GM19025 (cell line): ENCODE results near the gene ICOSLG.
A peak's percentile ranks its signal among the peaks of the same experiment; 100 is the strongest.
"Not testable (repeated sequence)": the region's sequence is repeated elsewhere in the genome, so short reads cannot be mapped to it uniquely, and the experiment has no call there.

Experiments used
- ATAC-seq: cut with Tn5 transposase; IDR thresholded peaks from one replicate; pipeline ENCODE4 v1.9.1; 2021; ENCODE audit warnings: mild to moderate bottlenecking, low read depth, moderate library complexity; ENCODE audit not compliant: unreplicated experiment

The ICOSLG gene

GRCh38 chr21:44267655-44268142, 27.0 kb upstream of the ICOSLG start:
- ATAC-seq, result no peak

GRCh38 chr21:44265734-44266270, 25.1 kb upstream of the ICOSLG start:
- ATAC-seq, result no peak

- ATAC-seq, result no peak
Observed at GRCh38 chr21:44263768-44264167, 23.0 kb upstream of the ICOSLG start.

GRCh38 chr21:44263221-44263760, 22.5 kb upstream of the ICOSLG start:
- no peak for ATAC-seq

GRCh38 chr21:44262338-44263056, 21.8 kb upstream of the ICOSLG start:
- ATAC-seq, result no peak

DNA sequence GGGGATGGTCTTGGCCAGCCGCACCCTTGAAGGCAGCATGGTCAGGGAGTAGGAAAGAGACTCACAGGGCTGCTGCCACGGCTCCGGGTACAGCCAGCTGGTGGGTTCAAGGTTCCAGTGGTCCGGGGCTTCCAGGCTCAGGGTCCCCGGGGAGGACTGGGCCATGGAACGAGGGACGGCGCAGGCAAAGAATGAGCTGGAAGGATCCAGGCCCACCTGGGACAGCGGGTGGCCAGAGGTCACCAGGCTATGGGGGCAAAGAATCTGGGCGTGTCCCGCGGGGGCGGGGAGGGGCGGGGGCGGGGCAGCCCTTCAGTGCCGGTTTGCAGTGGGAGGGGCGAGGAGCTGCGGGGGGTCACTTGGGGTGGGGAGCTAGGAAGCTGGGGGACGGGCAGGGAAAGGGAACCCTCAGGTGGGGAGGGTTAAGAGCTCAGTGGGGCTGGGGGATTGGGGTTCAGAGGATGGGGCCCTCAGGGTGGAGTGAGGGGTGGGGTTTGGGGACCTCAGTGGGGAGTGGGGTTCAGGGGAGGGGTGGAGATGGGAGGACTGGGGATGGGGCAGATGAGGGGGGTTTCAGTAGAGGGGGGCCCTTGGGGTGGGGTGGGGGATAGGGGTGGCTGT, 21.0 kb upstream of the ICOSLG start, which contains the start of gene DNMT3L:
DNMT3L (minus strand) TSS at position 223 of the 621 bp plus-strand sequence. CDS start 638 bp downstream, outside the sequence.
- ATAC-seq, result no peak

DNA sequence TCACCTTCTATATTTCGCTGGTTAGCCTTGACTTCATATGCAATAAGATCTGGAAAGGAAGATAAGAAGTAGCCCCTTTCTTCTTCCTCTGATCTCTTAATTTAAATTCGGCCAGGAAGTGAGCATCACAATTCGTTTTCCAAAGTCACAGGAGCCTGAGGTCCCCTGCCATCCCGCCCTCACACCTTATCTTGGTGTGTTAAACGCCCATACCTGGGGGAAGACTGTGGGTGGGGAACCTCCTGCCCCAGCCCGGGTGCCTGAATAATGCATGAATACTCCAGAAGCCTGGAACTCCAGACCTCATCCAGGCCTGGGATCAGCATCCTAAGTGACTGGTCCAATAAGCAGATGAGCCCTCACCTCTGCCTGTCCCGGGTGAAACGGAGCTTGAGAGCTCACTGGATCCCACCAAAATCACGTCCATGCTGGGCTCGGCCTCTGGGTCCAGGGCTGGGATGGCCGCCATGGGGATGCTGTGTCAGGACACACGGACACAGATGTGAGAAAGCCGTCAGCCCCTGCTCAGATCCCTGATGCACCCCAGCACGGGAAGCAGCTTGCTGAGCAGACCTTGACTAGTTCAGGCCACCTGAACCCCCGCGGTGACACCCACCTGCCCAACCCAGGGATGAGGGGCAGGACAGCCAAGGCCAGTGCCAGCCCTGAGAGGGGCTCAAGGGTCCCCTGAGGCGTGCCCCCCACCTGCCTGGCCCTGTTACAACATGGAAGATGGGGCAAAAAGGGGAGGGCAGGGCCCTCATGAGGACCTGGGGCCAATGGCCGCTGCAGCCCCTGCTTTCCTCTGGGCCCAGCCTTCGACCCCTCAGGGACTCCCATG, 20.3 kb upstream of the ICOSLG start:
- no peak for ATAC-seq

DNA sequence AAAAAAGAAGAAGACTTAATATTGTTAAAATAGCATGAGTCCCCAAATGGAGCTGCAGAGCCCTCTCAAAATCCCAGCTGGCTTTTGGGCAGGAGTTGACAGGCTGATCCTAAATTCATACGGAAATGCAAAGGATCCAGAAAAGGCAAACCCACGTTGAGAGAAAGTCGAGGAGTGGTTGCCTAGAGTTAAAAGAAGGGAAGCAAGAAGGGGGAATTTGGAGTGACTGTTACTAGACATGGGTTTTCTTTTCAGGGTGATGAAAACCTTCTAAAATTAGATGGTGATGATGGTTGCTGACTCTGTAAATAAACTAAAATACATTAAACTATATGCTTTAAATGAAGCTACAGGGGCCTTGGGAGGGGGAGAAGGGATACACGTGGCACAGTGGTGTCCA, 19.3 kb upstream of the ICOSLG start:
- ATAC-seq, result no peak

DNA sequence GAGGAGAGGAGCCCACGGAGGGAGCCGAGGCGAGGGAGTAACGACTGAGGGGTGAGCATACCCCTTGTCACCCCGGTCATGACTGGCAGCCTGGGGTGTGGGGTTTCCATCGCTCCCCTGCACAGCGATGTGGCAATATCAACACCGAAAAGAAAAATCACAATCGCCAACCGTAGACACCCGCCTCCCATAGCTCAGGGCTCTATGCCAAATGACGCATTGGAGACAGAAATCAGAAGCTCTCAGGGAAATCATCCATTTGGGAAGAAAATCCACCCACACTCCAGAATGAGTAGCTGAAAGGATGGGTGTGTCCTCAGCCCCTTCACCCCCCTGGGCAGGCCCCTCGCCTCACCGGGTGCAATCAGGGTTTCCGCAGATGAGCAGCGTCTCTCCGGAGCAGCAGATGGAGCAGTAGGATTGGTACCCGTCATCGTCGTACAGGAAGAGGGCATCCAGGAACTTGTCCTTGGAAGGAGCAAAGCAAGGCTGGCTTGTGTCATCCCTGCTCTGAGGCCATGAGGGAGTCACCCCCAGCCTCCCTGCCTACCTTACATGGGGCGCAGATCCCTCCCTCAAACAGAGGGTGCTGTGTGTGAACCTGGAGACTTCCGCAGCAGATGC, 18.5 kb upstream of the ICOSLG start:
- ATAC-seq, result no peak

GRCh38 chr21:44258056-44258725, 17.4 kb upstream of the ICOSLG start:
- ATAC-seq, result no peak

- no peak for ATAC-seq
Observed at GRCh38 chr21:44255511-44255981, 14.8 kb upstream of the ICOSLG start.

DNA sequence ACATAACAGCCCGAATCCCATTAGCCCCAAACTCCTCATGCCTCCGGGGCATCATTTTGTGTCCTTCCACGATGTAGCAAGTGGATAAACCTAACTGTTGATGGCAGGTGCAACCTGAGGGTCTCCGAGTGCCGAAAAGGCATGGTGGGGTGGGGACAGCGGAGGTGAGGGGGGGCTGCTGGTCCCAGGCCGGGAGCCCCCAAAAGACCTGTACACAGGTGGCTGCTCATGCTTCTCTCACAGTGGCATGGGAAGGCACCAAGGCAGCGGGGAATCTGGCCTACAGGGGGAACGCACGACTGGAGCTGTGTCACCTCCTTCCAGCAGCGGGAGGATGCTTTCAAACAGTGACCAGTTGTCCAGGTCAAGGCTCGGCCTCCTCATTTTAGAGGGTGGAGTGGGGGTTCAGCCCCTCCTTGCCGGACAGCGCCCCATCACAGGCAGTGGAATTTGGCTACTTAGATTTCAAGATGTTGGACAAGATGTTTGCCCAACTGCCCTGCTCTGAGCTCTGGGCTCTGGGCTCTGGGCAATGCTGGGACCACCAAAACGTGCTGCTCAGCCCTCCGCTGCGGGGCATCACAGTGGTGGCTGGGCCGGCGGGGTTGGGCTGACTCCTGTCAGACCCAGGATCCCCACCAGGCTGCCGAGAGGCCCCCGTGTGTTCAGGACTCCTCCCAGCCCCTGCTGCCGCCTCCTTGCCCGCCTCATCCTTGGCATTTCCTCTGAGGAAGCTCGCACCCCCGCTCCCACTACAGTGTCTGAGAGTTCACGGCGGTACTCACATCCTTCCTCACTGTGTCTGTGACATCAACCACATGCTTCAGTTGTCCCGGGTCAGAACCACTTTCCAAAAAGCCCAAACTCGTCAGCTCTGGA, 13.3 kb upstream of the ICOSLG start:
- ATAC-seq, result no peak

DNA sequence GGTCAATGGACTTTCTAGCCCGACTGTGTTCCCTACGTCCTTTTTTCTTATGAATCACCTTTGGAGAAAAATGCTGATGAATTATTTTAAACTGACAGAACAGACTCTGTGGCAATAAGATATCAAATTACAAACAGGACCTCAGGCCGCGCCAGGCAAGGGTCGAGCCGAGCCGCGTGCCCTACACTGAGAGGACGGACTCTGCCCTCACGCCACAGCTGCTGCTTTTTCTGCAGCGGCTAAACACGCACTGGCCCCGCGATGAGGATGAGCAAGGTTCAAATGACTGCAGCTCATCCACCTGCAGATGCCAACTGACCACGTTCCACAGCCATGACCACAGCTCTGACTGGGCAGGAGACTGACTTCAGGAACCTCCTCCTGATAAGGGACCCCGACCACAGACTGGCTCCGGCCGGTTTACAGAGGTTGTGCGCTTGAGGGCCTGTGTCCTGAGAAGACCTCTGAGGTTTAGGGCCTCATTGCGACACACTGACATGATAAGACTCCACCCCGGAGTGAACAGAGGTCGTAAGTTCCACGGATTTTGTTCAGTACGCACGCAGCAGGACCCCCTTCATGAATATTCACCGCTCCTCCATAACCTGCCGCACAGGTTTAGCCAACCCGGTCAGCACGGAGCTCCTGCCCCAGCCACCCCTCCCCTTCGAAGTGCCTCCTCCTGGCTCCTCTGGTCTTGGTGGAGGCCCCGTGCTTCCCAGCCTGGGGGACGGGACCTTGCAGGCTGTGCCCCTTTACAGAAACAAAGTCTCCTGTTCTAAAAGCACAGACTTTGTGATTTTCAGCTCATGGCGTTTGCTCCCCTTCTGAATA, 8.7 kb upstream of the ICOSLG start:
- ATAC-seq, result not testable (repeated sequence)

DNA sequence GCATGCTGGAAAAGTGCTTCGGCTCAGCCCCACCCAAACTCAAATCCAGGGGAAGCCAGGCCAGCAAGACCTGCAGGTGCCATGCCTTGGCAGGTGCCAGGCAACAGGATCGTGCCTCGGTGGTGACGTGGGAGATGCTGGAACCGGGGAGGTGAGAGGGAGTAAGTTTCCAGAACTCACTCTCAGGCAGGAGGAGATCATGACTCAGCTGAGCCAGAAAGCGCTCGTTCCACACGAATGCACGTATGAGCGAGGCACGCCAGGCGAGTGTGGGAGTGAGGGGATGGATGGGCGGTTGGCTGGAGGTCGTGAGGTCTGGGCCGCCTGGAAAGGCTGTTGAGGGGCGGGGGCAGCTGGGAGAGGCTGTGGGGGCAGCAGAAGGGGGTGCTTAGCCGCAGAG, 7.2 kb upstream of the ICOSLG start:
- ATAC-seq, result not testable (repeated sequence)

DNA sequence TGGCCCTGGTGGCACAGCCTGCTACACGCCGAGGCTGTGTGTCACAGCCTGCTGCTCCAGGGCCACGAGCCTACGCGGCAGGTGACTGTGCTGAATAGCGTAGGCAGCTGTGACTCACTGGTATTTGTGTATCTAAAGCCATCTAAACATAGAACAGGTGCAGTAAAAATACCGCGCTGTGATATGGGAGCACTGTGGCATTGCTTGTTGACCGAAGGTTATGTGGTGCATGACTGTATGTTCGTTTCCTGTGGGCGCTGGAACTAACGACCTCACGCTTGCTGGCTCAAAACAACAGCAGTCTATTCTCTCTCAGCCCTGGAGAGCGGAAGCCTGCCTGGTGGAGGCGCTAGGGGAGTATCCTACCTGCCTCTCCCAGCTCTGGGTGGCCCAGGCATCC, 3.2 kb upstream of the ICOSLG start:
- peak; percentile 43 for ATAC-seq

DNA sequence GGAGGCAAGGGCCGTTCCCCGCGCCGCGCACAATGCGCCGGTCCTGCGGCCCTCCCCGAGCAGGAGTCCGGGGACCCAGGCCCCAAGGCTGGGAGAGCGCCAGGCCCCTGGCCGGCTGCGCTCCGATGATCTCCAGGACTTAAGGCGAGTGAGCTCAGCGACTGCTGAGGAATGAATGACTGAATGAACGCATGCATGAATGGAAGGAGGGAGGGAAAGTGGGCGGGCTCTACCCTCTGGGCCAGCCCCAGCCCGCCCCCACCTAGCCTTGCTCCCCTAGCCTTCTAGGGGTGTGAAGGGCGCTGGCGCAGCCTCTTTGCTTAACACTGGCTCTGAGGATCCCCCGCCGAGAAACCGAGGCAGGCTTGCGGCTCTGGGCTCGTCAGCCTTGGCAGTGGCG, 538 bp upstream of the ICOSLG start:
- ATAC-seq, result peak; percentile 30

DNA sequence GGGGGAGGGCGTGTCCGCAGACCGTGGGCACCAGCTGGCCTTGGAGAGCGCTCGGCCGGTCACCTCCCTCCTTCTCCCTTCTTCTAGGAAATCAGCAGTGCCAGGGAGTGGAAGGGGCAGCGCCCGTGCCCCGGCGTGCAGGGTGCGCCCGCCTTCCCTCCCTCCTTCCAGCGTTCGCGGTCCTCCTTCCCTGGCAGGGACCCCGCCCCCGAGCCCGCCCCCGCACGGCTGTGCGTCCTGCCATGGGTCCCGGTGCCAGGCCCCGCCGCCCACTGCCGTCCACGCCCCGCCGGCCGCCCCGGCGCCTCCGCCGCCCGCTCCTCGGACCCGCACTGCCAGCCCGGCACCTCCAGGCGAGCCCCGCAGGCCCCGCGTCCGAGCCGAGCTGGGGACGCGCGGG, 390 bp downstream of the ICOSLG start:
- not testable (repeated sequence) for ATAC-seq

DNA sequence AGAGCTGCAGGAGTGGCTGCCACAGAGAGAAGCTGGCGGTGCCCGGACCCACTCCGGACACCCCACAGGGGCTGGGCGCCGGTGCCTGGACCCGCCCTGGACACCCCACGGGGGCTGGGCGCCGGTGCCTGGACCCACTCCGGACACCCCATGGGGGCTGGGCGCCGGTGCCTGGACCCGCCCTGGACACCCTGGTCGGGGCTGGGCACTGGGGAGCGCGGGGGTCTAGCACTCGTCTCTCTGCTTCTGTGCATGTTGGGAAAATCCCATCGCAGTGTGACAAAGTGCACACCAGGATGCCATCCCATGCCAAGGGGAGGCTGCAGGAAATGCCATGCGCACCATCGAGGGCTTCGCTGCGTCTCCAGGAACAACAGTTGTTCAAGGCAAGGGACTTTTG, 11.2 kb downstream of the ICOSLG start:
- not testable (repeated sequence) for ATAC-seq
